SK-N-SH treated with all-trans-retinoic acid at 6 μM for 48 hours (cell line): ENCODE measurements around the gene REC114.

Experiments used
- ARNTL ChIP-seq: fragments of 450-650 bp; formaldehyde crosslinking; IDR thresholded peaks from 2 replicates; pipeline ENCODE4 v1.5.0; 2020; ENCODE audit warnings: low read depth, mild to moderate bottlenecking, moderate library complexity, borderline replicate concordance
- BACH2 ChIP-seq: fragments of 250-450 bp; sonication (Bioruptor Pico); IDR thresholded peaks from 2 replicates; pipeline ENCODE4 v1.9.0; 2021; ENCODE audit warnings: mild to moderate bottlenecking, borderline replicate concordance
- CREB5 ChIP-seq: fragments of 250-450 bp; sonication (Bioruptor Pico); IDR thresholded peaks from 2 replicates; pipeline ENCODE4 v1.5.1; 2020; ENCODE audit warnings: low read depth, mild to moderate bottlenecking, moderate library complexity
- CSDC2 ChIP-seq: fragments of 250-450 bp; sonication (Bioruptor Pico); IDR thresholded peaks from 2 replicates; pipeline ENCODE4 v1.5.0; 2020; ENCODE audit warnings: mild to moderate bottlenecking, moderate library complexity
- PPARA ChIP-seq: fragments of 250-450 bp; sonication (Bioruptor Pico); IDR thresholded peaks from 2 replicates; pipeline ENCODE4 v1.5.0; 2020; ENCODE audit warnings: mild to moderate bottlenecking, borderline replicate concordance
- RARB ChIP-seq: fragments of 250-450 bp; sonication (Bioruptor Pico); IDR thresholded peaks from 2 replicates; pipeline ENCODE4 v1.8.0; 2021; ENCODE audit warnings: mild to moderate bottlenecking, moderate library complexity
- TCF4 ChIP-seq: fragments of 250-450 bp; sonication (Bioruptor Pico); IDR thresholded peaks from 2 replicates; pipeline ENCODE4 v1.8.0; 2021; ENCODE audit warnings: mild to moderate bottlenecking, moderate library complexity, borderline replicate concordance
- TOX ChIP-seq: fragments of 250-450 bp; sonication (Bioruptor Pico); IDR thresholded peaks from 2 replicates; pipeline ENCODE4 v1.8.0; 2021; ENCODE audit warnings: mild to moderate bottlenecking, moderate library complexity, borderline replicate concordance
- ZFP30 ChIP-seq: fragments of 450-650 bp; formaldehyde crosslinking; IDR thresholded peaks from 2 replicates; pipeline ENCODE4 v1.5.0; 2022; ENCODE audit warnings: mild to moderate bottlenecking, moderate library complexity
- ZNF70 ChIP-seq: fragments of 450-650 bp; formaldehyde crosslinking; IDR thresholded peaks from 2 replicates; pipeline ENCODE4 v1.5.0; 2020; ENCODE audit warnings: mild to moderate bottlenecking, moderate library complexity
- ZNF8 ChIP-seq: fragments of 450-650 bp; formaldehyde crosslinking; IDR thresholded peaks from 2 replicates; pipeline ENCODE4 v1.5.0; 2020; ENCODE audit warnings: mild to moderate bottlenecking, moderate library complexity
- TF ChIP-seq, protein P1 (sequence below): fragments of 250-450 bp; sonication (Bioruptor Pico); IDR thresholded peaks from 2 replicates; pipeline ENCODE4 v1.8.0; 2020; ENCODE audit warnings: mild to moderate bottlenecking, moderate library complexity, borderline replicate concordance
- TF ChIP-seq, protein P2 (sequence below): fragments of 250-450 bp; sonication (Bioruptor Pico); IDR thresholded peaks from 2 replicates; pipeline ENCODE4 v1.5.0; 2020; ENCODE audit warnings: mild to moderate bottlenecking, moderate library complexity

- TF ChIP-seq TOX (CRISPR knock-in tag): no peak
- TF ChIP-seq, protein P1, sequence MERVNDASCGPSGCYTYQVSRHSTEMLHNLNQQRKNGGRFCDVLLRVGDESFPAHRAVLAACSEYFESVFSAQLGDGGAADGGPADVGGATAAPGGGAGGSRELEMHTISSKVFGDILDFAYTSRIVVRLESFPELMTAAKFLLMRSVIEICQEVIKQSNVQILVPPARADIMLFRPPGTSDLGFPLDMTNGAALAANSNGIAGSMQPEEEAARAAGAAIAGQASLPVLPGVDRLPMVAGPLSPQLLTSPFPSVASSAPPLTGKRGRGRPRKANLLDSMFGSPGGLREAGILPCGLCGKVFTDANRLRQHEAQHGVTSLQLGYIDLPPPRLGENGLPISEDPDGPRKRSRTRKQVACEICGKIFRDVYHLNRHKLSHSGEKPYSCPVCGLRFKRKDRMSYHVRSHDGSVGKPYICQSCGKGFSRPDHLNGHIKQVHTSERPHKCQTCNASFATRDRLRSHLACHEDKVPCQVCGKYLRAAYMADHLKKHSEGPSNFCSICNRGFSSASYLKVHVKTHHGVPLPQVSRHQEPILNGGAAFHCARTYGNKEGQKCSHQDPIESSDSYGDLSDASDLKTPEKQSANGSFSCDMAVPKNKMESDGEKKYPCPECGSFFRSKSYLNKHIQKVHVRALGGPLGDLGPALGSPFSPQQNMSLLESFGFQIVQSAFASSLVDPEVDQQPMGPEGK (CRISPR knock-in tag): no peak
- no peak for TF ChIP-seq CREB5 (CRISPR knock-in tag)
- TF ChIP-seq CSDC2 (CRISPR knock-in tag): no peak
- TF ChIP-seq ZNF70 (CRISPR knock-in tag): no peak
- TF ChIP-seq TCF4 (CRISPR knock-in tag): no peak
- no peak for TF ChIP-seq PPARA
- no peak for TF ChIP-seq ARNTL (CRISPR knock-in tag)
- no peak for TF ChIP-seq BACH2 (CRISPR knock-in tag)
- no peak for TF ChIP-seq RARB (CRISPR knock-in tag)
- TF ChIP-seq, protein P2, sequence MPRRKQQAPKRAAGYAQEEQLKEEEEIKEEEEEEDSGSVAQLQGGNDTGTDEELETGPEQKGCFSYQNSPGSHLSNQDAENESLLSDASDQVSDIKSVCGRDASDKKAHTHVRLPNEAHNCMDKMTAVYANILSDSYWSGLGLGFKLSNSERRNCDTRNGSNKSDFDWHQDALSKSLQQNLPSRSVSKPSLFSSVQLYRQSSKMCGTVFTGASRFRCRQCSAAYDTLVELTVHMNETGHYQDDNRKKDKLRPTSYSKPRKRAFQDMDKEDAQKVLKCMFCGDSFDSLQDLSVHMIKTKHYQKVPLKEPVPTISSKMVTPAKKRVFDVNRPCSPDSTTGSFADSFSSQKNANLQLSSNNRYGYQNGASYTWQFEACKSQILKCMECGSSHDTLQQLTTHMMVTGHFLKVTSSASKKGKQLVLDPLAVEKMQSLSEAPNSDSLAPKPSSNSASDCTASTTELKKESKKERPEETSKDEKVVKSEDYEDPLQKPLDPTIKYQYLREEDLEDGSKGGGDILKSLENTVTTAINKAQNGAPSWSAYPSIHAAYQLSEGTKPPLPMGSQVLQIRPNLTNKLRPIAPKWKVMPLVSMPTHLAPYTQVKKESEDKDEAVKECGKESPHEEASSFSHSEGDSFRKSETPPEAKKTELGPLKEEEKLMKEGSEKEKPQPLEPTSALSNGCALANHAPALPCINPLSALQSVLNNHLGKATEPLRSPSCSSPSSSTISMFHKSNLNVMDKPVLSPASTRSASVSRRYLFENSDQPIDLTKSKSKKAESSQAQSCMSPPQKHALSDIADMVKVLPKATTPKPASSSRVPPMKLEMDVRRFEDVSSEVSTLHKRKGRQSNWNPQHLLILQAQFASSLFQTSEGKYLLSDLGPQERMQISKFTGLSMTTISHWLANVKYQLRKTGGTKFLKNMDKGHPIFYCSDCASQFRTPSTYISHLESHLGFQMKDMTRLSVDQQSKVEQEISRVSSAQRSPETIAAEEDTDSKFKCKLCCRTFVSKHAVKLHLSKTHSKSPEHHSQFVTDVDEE (CRISPR knock-in tag): no peak
- no peak for TF ChIP-seq ZNF8
- no peak for TF ChIP-seq ZFP30 (CRISPR knock-in tag)
Measured at GRCh38 chr15:73560501-73561117, 117.6 kb downstream of the REC114 start.
